ENCODE results near the gene ANKRD11.
"Not testable (repeated sequence)": the region's sequence is repeated elsewhere in the genome, so short reads cannot be mapped to it uniquely, and the experiment has no call there.

ANKRD11 gene

DNA sequence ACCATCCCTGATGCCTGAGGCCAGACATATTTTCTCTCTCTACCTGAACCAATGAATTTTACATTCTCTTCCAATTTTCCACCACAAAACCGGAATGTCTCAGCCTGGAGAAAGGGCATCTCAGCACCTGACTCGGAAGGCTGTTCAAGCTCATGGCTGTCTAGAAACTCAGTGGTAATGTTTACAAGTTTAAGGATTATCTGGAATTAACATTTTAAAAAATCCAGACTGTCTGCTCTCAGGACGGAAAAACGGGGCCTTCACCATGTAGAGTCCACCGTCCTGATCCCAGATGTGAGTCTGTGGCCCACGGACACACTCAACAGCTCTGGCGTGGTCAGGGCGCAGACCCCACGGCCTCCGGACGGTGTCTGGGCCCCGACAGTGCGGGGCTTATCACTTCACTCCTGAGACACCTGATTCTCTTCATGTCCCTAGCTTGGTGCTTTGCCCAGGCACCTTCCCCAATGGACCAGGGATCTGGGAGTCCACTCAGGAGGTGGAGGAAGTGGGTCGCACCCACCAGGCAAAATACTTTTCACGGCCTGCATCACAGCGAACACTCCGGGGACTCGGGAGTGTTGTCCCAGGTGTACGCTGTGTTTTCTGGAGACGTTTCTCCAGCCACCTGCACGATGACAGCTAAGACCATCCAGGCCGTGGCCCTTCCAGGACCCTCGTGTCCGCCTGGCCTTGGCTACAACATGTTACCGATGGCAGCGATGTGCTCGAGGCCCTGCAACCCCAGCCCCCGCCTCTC is 171.3 kb downstream of the ANKRD11 start:
- DNase-seq (ENCODE audit: low read depth in 3 of 3, low spot score in 1 of 3) = no peak

DNA sequence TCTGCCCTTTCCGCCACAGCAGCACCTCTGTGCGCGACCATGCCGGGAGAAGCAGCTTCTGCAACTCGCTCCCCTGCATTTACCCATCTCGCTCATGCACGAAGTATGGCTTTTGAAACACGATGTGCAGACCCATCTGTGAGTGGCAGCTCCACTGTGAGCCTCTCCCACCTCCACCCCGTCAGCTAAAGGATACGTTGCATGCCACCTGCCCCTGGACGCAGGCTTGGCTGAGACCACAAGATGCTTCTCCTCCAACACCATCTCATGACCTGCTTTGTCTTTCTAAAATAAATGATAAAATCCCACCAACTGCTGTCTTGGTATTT is 172.0 kb downstream of the ANKRD11 start:
- DNase-seq (ENCODE audit: low read depth in 3 of 3, low spot score in 1 of 3) = no peak

DNA sequence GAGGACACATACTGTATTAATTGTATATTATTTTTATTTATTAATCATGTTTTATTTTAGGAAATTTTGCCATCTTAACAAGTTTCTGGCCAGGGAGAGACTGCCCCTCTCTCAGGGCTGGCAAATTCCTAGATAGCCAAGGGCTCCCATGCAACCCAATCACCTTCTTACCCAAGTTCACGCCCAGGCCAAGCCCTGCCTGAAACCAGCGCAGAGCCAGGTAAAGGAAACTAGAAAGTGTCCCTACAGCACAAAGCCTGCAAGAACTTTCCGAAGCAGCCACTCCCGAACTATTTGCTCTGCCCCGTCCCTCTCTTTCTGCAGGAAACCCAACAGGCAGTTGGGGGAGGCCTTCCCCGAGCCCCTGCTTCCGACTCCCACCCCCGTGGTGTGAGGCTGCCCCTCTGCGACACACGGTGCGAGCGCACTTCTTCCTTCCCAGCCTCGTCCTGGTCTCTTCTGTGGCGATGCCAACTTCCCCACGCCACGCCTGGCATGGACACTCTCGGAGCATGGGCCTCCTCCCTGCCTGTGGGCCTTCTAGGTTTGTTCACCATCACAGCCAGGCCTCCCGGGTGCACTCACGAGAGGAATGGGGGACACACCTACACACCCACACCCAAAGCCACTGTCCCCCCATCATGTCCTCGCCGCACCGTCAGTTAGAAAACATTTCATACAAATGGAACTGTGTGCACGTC is 172.5 kb downstream of the ANKRD11 start:
- DNase-seq (ENCODE audit: low read depth in 3 of 3, low spot score in 1 of 3) = no peak

DNA sequence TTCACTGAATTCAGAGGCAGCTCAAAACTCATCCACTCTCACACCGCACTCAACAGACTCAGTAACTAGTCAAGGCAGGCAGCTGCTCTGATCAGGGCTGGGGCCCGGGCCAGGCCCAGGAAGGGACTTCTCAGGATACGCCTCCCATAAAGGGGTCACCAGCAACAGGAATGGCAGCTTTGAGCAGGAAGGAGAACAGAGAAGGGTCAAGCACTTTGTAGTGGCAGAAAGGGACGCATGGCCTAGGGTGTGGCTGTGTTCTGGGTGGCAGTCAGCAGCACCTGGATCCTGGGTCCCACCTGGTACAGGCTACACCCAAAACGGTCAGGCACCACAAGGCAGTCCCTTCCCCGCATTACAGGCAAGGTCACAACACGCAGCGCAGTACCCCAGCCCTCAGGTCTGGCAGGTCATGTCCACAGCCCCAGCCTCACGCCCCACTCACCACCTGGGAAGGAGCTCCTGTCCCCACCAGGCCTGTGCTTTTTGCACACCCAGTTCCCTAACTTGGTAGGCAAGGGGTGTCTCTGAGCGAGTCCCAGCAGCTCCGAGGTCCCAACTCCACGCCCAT is 173.2 kb downstream of the ANKRD11 start:
- no peak for DNase-seq (ENCODE audit: low read depth in 3 of 3, low spot score in 1 of 3)

DNA sequence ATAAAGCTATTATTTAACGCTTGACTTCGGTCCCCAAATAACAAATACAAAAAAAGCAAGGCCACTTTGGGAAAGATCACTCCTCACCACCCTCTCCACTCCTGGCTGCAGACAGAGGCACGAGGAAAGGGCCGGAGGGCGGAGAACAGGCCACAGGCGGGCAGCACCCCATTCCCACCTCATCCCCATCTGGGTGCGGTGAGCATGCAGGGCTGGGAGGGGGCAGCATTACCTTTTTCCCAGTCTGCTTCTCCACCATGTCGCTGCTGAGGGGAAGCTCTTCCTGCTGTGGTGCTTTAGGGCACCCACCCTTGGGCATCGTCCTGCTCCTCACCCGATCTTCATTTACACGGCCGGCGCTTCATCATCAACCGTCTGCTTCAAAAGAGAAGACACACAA is 173.7 kb downstream of the ANKRD11 start:
- DNase-seq (ENCODE audit: low read depth in 3 of 3, low spot score in 1 of 3) = no peak

DNA sequence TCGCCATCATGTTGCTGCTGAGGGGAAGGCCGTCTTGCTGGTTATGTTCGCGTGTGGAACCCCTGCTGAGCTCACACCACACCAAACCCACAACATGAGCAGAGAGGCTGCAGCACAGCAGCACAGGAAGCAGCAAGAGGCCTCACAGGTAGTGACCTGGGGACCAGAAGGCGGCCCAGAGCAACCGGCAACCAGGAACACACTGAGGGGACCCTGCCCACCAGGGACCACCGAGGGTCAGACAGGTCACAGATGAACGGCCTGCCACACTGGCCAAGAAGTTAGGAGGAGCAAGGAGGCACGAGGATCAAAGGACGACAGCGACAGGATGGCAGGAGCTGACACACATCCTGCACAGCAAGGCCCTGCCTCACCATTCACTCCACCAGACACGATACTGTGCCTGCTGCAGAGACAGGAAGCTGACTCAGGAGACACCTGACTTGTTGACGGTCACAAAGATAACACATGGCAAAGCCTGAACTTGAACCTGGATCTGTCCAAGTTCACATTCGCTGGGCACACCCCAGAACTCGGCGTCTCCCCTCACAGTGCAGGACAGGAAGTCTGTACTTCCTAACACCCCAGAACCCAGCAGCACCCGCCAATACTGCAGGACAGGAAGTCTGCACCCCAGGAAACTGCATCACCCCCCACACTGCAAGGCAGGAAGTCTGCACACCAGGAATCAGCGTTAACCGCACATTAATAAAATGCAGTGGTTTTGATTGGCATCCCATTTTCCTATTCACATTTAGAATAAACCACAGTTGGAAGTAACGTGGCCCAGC is 174.4 kb downstream of the ANKRD11 start:
- DNase-seq (ENCODE audit: low read depth in 3 of 3, low spot score in 1 of 3) = peak; percentile 42 to 61 (median 49)

DNA sequence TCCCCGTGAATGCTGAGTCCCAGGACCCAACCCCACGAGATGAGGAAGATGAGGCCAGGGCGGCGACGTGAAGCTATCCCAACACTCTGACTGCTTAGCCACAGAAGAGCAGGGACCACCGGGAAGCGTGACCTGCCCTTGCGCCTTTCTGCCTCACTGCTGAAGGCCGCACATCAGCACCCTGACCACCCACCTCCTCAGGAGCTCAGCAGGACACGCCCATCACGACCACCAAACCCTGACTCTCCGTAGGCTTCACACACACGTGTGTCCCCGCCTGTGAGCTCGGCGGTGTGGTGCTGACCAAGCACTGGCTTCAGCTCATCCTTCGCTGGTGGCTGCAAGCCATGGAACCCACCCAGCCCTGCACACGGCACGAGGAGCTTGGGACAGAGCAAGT is 175.1 kb downstream of the ANKRD11 start:
- DNase-seq (ENCODE audit: low read depth in 3 of 3, low spot score in 1 of 3) = no peak

DNA sequence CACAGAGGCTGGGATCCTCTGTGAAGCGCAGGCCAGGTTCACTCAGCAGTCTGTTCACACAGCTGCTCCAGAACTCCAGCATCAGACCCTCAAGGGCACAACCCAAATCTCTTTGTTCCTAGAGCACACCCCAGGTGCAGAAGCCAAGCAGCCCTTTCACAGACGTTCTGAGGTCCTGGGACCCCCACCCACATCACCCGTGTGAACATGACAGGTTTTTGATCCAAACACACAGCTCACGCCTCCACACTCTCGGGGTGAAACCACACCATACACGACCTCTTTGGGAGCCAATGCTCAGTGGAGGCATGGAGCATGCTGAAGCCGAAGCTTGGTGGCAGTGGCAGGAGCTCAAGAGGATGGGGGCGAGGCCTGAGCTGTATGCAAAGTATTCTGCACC is 175.5 kb downstream of the ANKRD11 start:
- no peak for DNase-seq (ENCODE audit: low read depth in 3 of 3, low spot score in 1 of 3)

DNA sequence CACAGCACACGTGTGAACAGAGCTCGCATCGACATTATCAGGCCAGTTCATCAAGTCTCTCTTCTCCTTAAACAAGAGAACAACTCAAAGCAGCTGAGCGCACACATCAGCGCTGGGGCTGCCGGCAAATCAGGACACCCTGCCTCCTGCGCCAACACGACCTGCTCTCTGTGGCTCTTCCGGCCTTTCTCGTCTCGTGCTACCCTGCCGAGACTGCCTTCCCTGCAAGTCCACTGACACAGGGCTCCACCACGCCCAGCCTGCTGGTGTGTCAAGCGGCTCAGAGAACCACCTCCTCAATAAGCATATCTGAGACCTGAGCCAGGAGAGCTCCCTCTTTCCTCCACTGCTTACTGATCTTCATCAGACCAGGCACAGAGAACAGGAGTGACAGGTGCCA is 176.0 kb downstream of the ANKRD11 start:
- DNase-seq (ENCODE audit: low read depth in 3 of 3, low spot score in 1 of 3) = peak in 2 of 3 donors; percentile 38 to 40

DNA sequence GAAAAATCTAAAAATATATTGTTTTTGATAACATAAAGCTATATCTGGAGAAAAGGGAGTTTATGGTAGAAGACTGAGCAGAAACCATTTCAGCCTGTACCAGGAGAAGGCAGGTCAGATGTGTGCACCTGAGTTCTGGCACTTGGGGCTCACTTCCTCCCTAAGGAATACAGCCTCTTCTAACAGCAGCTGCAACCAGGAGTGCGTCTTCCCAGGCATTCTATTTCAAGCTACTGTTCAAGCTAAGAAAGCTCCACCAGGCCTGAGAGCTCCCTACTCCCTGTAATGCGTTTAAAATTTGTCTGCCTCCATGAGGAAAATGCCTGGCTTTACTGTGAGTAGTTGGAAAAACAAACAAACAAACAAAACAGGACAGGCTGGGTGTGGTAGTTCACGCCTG is 176.8 kb downstream of the ANKRD11 start:
- DNase-seq (ENCODE audit: low read depth in 3 of 3, low spot score in 1 of 3) = no peak

DNA sequence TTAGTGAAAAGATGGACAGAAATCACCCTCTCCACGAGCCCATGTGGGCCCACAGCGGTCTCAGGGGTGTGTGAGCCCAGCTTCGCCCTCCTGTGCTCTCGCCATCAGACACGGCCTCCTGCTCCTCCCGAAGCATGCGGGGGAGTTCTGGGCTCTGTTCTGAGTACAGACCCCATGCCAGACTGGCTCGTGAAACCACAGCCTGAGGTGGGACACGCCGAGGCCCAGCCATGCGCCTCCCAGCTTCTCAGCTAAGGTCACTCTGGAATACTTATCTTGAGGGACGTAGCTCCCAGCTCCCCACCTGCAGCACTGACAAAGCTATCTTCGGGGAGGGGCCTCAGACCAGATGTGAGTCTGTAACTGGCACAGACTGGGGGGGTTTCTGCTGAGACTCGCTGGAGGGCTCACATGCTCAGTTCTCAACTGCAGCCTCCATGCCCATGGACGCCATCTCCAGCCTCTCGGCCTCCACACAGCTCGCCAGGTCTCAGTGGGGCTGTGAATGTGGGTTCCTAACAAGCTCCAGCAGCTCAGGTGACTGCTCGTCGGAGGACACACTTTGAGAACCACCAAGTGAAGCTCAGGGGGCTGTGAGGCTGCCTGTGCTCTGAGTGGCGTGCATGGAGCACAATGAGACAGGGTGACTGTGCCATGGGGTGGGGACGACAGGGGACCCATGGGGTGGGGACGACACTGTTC is 177.6 kb downstream of the ANKRD11 start:
- DNase-seq (ENCODE audit: low read depth in 3 of 3, low spot score in 1 of 3) = no peak

DNA sequence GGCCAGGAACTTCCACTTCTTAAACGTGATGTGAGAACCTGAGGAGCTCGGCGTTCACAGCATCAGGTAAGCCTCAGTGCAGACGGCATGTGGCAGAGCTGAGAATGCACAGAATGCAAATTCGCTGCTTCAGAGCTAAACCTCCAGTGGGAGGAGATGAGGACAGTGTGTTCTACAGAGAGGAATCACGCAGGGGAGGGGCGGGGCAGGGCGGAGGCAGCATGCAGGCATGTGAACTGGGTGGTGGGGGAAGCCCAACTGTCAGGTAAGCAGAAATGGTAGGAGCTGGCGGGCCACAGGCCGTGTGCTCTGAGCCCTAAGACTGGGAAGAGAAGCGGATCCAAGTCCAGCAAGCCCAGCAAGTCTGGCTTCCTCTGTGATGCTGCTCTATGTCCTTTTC is 178.2 kb downstream of the ANKRD11 start:
- DNase-seq (ENCODE audit: low read depth in 3 of 3, low spot score in 1 of 3) = no peak

DNA sequence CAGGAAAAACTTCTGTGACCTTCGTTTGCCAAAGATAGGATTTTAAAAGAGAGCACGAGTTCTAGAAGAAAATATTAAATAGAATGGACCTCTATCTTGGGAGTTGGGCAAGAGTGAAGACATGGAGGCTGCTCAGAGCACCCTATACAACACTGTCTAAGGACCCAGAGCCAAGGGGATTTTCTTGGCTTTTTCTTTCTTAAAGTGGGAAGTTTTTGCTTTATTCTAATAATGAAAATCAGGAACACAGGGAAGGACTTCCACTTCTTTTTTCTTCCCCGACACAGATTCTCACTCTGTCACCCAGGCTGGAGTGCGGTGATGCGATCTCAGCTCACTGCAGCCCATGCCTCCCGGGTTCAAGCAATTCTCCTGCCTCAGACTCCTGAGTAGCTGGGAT is 178.7 kb downstream of the ANKRD11 start:
- DNase-seq (ENCODE audit: low read depth in 3 of 3, low spot score in 1 of 3) = no peak

DNA sequence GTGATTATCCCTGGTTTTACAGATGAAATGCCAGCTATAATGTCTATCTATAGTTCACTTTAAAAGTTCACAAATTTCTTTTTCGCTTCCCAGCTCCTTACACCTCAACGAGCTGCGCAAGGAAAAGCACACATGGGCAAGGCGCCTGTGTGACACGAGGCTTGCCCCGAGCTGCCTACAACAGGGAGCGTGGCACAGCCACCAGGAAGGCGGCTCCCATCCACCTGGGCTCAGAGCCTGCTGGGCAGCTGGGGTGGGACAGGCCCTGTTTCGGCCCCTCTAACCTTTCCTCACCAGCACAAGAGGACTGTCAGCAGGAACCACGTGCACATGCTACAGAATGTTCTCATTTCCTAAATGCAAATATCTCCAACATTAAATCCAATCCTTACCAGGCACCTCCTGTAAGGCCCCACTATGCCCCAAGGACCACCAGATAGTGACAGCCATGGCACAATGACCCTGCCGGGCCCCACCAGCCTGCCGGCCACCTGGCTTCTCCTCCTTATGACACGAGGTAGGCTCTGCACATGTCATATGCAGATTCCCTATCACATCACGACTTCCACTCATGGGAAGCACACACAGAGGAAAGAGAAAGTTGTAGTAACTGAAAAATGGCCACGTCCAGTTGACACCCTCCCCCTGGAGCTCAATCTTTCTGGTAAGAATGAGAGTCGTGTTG is 180.8 kb downstream of the ANKRD11 start:
- no peak for DNase-seq (ENCODE audit: low read depth in 3 of 3, low spot score in 1 of 3)

DNA sequence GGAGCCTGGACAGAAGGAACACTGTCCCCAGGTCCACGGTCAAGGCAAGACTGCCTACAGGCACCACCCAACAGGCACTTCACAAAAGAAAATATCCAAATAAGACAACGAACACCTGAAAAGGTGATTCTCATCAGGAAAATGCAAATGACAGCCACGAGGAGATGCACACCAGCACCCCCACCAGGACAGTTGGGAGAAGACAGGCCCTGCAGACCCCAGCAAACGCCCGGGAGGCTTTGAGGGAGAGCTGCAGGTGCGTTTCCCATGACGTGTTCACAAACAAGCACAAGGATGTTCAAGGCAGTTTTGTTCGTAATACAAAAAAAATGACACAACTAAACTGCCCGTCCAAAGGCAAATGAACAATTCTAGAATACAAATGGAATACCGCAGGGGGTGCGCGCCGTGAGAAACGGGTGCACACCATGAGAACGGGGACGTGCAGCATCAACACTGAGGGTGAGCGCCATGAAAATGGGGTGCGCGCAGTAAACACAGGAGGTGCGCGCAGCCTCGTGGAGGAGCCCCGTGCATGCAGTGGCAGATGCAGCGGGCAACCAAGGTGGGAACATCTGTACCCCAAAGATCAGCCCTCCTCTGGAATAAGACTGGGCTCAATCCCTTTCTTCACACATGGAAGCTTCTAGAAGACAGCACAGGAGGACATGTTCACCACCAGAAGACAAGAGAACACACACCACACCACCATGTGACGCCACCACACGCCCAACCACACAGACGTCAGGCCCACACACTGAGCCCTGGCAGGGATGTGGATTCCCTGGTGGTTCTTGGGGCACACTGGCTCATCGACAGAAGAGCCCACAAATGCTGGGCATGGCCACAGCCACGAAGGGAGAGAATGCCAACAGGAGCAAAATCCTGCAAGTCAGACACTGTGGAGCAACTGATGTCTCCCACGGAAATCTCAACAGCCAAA is 181.7 kb downstream of the ANKRD11 start:
- DNase-seq (ENCODE audit: low read depth in 3 of 3, low spot score in 1 of 3) = no peak

DNA sequence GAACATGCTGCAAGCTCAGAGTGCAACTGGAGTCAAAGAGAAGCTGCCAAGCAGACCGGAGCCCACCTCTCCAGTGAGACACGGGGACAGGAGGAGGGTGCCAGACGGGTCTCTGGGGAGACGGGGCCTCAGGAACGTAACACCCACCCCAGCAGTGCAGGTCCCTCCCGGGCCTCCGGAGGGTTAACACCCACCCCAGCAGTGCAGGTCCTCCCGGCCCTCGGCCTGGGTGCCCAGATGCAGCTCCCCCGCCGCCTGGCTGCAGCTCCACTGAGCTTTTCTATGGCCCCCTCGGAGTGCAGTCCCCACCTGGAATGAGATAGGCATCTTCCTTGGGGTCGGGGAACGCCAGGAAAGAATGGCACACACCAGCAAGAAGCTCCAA is 182.9 kb downstream of the ANKRD11 start:
- DNase-seq (ENCODE audit: low read depth in 3 of 3, low spot score in 1 of 3) = no peak

DNA sequence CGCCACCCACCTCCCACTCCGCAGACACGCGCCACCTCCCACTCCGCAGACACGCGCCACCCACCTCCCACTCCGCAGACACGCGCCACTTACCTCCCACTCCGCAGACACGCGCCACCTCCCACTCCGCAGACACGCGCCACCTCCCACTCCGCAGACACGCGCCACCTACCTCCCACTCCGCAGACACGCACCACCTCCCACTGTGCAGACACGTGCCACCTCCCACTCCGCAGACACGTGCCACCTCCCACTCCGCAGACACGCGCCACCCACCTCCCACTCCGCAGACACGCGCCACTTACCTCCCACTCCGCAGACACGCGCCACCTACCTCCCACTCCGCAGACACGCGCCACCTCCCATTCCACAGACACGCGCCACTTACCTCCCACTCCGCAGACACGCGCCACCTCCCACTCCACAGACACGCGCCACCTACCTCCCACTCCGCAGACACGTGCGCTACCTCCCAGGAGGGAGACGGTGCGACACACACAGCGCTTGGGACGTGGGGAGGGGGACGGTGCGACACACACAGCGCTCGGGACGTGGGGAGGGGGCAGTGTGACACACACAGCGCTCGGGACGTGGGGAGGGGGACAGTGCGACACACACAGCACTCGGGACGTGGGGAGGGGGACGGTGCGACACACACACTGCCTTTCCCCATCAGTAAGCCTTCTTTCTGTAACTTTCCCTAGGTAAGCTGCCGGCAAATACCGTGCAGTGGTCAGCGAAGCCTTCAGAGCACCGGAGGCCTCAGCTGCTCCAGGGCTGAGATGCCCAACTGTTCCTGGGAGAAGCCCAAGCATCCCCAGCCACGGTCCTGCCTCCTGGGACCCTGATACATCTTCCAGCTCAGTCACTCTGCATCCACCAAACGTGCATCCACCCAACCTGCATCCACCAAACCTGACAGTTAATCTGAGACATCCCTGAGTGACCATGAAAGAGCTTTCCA is 183.6 kb downstream of the ANKRD11 start:
- not testable (repeated sequence) for DNase-seq (ENCODE audit: low read depth in 3 of 3, low spot score in 1 of 3)

DNA sequence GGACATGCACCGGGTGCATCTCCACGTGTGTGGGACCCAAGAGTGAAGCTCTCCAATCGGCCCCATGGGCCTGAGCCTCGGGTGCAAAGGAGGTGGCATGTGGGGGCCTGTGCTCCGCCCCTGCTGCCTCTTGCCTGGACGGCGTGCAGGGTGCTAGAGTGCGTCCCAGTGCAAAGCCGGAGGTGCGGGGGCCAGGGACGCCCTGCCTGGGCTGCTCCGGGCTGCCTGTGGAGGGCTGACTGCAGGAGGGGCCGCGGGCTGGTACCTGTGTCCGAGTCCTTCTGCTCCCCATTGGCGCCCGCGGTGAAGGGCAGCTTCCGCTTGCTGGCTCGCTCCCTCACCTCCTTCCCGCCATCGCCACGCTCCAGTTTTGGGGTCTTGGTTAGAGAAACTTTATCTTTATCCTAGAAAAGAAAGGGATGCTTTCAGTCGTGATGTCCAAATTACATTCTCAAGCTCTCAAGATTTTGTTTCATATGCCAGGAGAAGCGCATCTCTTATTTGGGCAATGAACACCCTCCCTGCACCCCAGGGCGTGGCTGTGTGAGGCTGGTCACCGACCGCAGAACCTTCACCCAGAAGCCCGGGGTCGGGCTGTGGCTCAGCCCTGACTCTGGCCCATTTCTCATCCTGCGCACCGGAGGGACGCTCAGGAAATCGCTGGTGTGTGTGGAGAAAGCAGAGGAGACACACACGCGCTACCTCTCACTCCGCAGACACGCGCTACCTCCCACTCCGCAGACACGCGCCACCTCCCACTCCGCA is 185.2 kb downstream of the ANKRD11 start:
- no peak for DNase-seq (ENCODE audit: low read depth in 3 of 3, low spot score in 1 of 3)

Data from stimulated activated CD4-positive, alpha-beta T cell treated with anti-CD3 and anti-CD28 coated beads, TNF-alpha, amount 100 ng/mL, for 1 hour (primary cell).